WTC11 (cell line): Measurements from ENCODE around the gene SLC47A2. TPM values are rescaled to one million over a fixed set of nuclear protein-coding genes. Genes with fewer than 3 reads are reported as not detected.

Source experiments
- ATAC-seq: fragments of 200-7000 bp; cut with Tn5 transposase; 2 replicates; pipeline ENCODE4 v1.10.0; 2021; ENCODE audit warnings: mild to moderate bottlenecking, moderate library complexity
- CTCF ChIA-PET: fragments of 300-600 bp; sonication (Branson Sonifier 250); formaldehyde crosslinking; loops from one replicate; lab custom pipeline; 2021; ENCODE audit warnings: antibody characterized with exemption; lab: Charles Lee
- POLR2A ChIA-PET: fragments of 350-600 bp; sonication (Branson Sonifier 250); formaldehyde crosslinking; loops from one replicate; lab custom pipeline; 2021; ENCODE audit warnings: antibody characterized with exemption; lab: Charles Lee
- DNase-seq: peaks from one replicate; pipeline ENCODE4 v3.0.0; 2021; ENCODE audit warnings: low spot score
- H3K27ac Mint-ChIP-seq: 2 replicates; pipeline ENCODE4 v1.8.0; 2021; ENCODE audit warnings: mixed read lengths
- H3K27me3 Mint-ChIP-seq: 2 replicates; pipeline ENCODE4 v1.8.0; 2021; ENCODE audit warnings: low read depth, mild to moderate bottlenecking, moderate library complexity, mixed read lengths
- H3K36me3 Mint-ChIP-seq: 2 replicates; pipeline ENCODE4 v1.8.0; 2021; ENCODE audit warnings: mixed read lengths
- H3K4me1 Mint-ChIP-seq: 2 replicates; pipeline ENCODE4 v1.8.0; 2022; ENCODE audit warnings: mixed read lengths
- H3K4me3 Mint-ChIP-seq: 2 replicates; pipeline ENCODE4 v1.8.0; 2021; ENCODE audit warnings: mild to moderate bottlenecking, moderate library complexity, mixed read lengths
- H3K9me3 Mint-ChIP-seq: 2 replicates; pipeline ENCODE4 v1.8.0; 2021; ENCODE audit warnings: mixed read lengths
- FOXP1 ChIP-seq: sonication (generic); formaldehyde crosslinking; IDR thresholded peaks from 2 replicates; pipeline ENCODE4 v1.8.0; 2022; ENCODE audit warnings: missing genetic modification reagents, mild to moderate bottlenecking, moderate library complexity, borderline replicate concordance
- FOXP4 ChIP-seq: sonication (generic); formaldehyde crosslinking; IDR thresholded peaks from 2 replicates; pipeline ENCODE4 v1.8.0; 2022; ENCODE audit warnings: mild to moderate bottlenecking, missing genetic modification reagents
- NFYB ChIP-seq: sonication (generic); formaldehyde crosslinking; conservative IDR thresholded peaks from 2 replicates; pipeline ENCODE4 v1.8.0; 2022; ENCODE audit warnings: low read depth, missing genetic modification reagents
- PRDM15 ChIP-seq: sonication (generic); formaldehyde crosslinking; IDR thresholded peaks from 2 replicates; pipeline ENCODE4 v1.8.0; 2022; ENCODE audit warnings: missing genetic modification reagents
- PREB ChIP-seq: sonication (generic); formaldehyde crosslinking; IDR thresholded peaks from 2 replicates; pipeline ENCODE4 v1.8.1; 2022; ENCODE audit warnings: mild to moderate bottlenecking, missing genetic modification reagents, moderate library complexity, borderline replicate concordance
- PRRX2 ChIP-seq: fragments of 250-450 bp; sonication (Bioruptor Pico); IDR thresholded peaks from 2 replicates; pipeline ENCODE4 v1.8.0; 2021; ENCODE audit warnings: mild to moderate bottlenecking
- TEAD4 ChIP-seq: sonication (generic); formaldehyde crosslinking; IDR thresholded peaks from 2 replicates; pipeline ENCODE4 v1.8.0; 2022; ENCODE audit warnings: mild to moderate bottlenecking, missing genetic modification reagents
- ZNF512 ChIP-seq: sonication (generic); formaldehyde crosslinking; IDR thresholded peaks from 2 replicates; pipeline ENCODE4 v1.8.1; 2022; ENCODE audit warnings: missing genetic modification reagents, borderline replicate concordance
- ZNF532 ChIP-seq: fragments of 250-450 bp; sonication (Bioruptor Pico); IDR thresholded peaks from 2 replicates; pipeline ENCODE4 v1.9.0; 2021; ENCODE audit warnings: mild to moderate bottlenecking, borderline replicate concordance
- total RNA-seq: library from RNA; stranded (reverse); gene quantifications from 3 replicates; pipeline ENCODE4 v1.2.3, GENCODE V29; 2021

SLC47A2 gene
- total RNA-seq, 1 experiment from 2014 or later, result not detected

- no peak for TF ChIP-seq ZNF532 (CRISPR knock-in tag)
Observed at GRCh38 chr17:19705201-19705600, 11.2 kb downstream of the SLC47A2 start (continued).

GRCh38 chr17:19703828-19704613, 12.4 kb downstream of the SLC47A2 start:
- Mint-ChIP-seq H3K9me3 (no peaks in the 10 kb centered on the region), H3K27ac (peak overlapping the region; percentile 19), H3K4me1 (peaks cover 26% of the 10 kb centered on the region), H3K4me3 (no peak overlapping the region), H3K36me3 (no peaks in the 10 kb centered on the region), H3K27me3 (no peaks in the 10 kb centered on the region)
- DNase-seq (no peak), ATAC-seq (peak; percentile 44)
- TF ChIP-seq FOXP4 (CRISPR knock-in tag) (no peak), NFYB (no peak)
- ChIA-PET CTCF (interaction anchor here (0.6 to 2.1 kb wide), 7 partner anchors 13 to 341 kb away, joined by 3 to 6 read pairs (median 4); partner anchors contain the start of genes B9D1 and SLC47A2), POLR2A (interaction anchor here (0.6 to 0.8 kb wide), 3 partner anchors 55 to 123 kb away, joined by 3 to 5 read pairs (median 4); partner anchors contain the start of gene ALDH3A2)

- no peaks in the 10 kb centered on the region for H3K9me3 Mint-ChIP-seq
- H3K4me3 Mint-ChIP-seq, result no peak overlapping the region
- no peaks in the 10 kb centered on the region for H3K36me3 Mint-ChIP-seq
- ATAC-seq, result no peak
- DNase-seq, result no peak
- ChIA-PET POLR2A (no interaction called here), CTCF (interaction anchor here (1.4 to 1.9 kb wide), 3 partner anchors 42 to 341 kb away, joined by 4 to 6 read pairs (median 4); partner anchors contain the start of gene B9D1)
- peak overlapping the region; percentile 70 for H3K27ac Mint-ChIP-seq
- H3K4me1 Mint-ChIP-seq, result peaks cover 26% of the 10 kb centered on the region
- no peaks in the 10 kb centered on the region; the same call in 1 of the 2 replicates for H3K27me3 Mint-ChIP-seq
- TF ChIP-seq TEAD4 (CRISPR knock-in tag) (no peak), FOXP1 (CRISPR knock-in tag) (no peak), ZNF532 (CRISPR knock-in tag) (no peak), PRDM15 (no peak), PRRX2 (CRISPR knock-in tag) (no peak), PREB (CRISPR knock-in tag) (no peak), ZNF512 (CRISPR knock-in tag) (no peak)
Observed at GRCh38 chr17:19703106-19703827, 13.1 kb downstream of the SLC47A2 start.
